GM18511 (cell line): Measurements from ENCODE around the gene TMEM63A.
A peak's percentile ranks its signal among the peaks of the same experiment; 100 is the strongest.
"Not testable (repeated sequence)": the region's sequence is repeated elsewhere in the genome, so short reads cannot be mapped to it uniquely, and the experiment has no call there.

Source experiments
- ATAC-seq: cut with Tn5 transposase; IDR thresholded peaks from one replicate; pipeline ENCODE4 v1.9.1; 2021; ENCODE audit warnings: mild to moderate bottlenecking, moderate library complexity; ENCODE audit not compliant: unreplicated experiment

The TMEM63A gene

DNA sequence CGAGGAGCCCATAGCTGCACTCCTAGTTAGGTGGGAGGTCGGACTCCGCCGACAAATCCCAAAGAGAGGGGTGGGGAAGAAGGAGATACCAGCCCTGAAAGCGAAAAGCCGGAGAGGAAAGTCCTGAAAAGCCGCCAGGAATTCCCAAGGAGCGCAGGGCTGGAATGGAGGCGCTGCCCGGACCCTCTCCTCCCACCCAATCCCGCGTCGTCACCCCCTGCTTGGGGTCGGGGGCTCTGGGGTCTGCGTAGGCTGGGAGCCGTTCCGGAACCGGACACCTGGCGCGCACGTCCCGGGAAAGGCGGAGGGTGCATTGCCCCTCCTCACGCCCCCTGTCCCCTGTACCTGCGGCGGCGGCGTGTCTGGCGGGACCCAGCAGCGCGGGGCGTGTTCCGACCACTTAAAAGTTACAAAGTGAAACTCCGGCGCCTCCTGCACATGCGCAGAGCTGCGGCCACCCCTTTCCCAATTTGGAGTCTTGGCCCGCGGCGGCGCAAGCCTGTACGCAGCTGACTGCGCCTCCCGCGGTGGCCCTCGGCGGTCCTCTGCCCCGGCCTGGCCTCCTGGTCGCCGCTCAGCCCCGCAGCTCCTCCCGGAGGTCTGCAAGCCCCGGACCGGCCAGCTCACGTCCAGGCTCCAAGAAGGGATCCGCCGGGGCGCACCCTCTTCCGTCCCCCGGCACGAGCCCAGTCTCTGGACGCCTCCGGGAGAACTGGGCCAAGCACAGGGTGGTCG, at the start of gene TMEM63A:
TSS of gene TMEM63A (minus strand) at position 422 of the 735 bp plus-strand sequence. CDS start 4,800 bp downstream, outside the sequence.
- peak; percentile 81 for ATAC-seq

DNA sequence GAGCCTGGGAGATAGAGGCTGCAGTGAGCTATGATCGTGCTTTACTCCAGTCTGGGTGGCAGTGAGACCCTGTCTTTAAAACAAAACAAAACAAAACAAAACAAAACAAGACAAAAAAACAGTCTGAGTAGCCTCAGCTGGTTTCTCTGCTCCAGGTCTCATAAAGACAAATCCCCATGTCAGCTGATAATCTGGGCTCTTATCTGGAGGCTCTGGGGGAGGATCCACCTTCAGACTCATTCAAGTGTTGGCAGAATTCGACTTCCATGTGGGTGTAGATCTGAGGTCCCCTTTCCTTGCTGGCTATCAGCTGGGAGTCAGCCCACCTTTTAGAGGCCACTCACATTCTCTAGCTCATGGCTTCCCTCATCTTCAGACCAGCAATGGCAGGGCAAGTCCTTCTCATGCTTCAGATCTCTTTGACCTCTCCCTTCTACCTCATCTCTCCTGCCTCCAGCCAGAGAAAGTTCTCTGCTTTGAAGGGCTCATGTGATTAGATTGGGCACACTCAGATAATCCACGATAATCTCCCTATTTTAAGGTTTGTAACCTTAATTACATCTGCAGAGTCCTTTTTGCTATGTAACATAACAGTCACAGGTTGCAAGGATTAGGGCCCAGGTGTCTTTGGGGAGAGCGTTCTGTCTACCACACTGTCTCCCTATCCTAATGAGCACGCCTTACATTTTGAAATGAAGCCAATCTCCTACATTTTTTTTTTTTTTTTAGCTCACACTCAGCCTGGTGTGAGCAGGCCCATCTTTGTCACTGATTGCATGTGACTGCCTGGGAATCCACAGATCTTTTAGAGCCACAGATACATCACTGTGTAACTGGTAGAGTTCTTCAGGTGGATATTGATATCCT, 49.3 kb upstream of the TMEM63A start:
- ATAC-seq, result no peak

DNA sequence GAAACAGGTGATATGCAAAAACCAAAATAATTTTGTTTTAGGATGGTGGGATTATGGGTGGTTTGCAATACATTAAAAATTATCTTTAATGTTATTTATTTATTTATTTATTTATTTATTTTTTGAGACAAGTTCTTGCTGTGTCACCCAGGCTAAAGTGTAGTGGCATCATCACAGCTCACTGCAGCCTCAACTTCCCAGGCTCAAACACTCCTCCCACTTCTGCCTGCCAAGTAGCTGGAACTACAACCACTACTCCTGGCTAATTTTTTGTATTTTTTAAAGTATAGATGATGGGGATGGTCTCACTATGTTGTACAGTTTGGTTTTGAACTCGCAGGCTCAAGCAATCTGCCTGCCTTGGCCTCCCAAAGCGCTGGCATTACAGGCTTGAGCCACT, 48.4 kb upstream of the TMEM63A start:
- ATAC-seq, result no peak

DNA sequence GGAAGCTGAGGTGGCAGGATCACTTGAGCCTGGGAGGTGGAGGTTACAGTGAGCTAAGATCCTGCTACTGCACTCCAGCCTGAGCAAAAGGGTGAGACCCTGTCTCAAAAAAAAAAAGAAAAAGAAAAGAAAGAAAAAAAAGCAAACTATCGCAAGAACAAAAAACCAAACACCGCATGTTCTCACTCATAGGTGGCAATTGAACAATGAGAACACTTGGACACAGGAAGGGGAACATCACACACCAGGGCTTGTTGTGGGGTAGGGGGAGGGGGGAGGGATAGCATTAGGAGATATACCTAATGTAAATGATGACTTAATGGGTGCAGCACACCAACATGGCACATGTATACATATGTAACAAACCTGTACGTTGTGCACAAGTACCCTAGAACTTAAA, 47.3 kb upstream of the TMEM63A start:
- not testable (repeated sequence) for ATAC-seq

DNA sequence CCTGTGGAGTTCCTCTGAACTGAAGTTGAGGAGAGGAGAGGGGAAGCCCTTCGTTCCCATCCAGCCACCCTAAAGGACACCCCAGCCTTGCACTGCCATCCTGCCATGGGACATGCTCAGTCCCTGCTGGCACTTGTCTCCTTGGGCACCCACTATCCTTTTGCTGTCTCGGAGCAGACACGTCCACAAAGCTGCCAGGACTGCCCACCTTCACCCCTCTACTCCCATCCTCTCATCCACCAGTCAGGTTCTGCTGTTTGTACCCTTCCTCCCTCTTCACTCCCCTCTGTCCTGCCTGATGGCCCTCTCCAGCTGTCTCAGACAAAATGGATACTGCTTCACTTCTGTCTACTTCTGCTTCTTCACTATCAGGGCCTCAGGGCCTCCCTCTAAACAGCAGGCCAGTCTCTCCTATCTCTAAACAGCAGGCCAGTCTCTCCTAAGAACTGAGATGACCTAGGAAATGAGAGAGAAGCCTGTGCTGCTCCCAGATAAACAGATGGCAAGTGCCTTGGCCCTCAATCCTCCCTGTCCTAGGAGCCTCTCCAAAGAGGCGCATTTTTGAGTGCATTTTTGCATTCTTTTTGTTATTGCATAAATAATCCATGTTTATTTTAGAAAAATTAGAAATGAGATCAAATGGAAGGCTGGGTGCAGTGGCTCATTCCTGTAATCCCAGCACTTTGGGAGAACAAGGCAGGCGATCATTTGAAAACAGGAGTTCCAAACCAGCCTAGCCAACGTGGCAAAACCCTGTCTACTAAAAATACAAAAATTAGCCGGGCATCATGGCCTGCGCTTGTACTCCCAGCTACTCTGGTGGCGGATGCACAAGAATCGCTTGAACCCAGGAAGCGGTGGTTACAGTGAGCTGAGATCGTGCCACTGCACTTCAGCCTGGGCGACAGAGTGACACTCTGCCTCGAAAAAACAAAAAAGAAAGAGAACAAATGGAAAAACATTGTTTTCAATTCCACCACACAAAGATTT, 46.3 kb upstream of the TMEM63A start:
- no peak for ATAC-seq

DNA sequence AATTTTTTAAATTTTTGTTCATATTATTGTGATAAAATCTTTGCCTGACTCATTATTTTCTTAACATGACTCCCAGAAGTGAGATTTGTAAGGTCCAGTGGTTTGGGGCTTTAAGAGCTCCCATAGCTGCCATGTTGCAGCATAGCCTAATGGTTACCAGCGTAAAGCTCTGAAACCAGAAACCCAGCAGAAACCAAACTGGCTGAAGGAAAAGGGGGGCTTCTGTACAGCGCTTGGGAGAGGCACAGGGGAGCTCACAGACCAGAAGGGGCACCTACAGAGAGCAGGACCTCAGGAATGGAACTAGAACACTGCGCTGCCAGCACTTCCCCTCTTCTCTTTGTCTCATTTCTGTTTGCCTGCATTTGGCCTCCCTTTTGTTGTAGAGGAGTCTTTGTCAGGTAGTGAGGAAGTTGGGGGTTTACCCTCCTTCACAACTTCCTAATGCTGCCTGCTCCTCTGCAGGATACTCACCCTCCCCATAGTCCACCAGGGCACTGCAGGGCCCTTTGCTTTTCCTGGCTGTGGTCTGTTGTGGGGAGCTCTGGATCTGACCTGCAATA, 44.5 kb upstream of the TMEM63A start:
- ATAC-seq, result no peak

DNA sequence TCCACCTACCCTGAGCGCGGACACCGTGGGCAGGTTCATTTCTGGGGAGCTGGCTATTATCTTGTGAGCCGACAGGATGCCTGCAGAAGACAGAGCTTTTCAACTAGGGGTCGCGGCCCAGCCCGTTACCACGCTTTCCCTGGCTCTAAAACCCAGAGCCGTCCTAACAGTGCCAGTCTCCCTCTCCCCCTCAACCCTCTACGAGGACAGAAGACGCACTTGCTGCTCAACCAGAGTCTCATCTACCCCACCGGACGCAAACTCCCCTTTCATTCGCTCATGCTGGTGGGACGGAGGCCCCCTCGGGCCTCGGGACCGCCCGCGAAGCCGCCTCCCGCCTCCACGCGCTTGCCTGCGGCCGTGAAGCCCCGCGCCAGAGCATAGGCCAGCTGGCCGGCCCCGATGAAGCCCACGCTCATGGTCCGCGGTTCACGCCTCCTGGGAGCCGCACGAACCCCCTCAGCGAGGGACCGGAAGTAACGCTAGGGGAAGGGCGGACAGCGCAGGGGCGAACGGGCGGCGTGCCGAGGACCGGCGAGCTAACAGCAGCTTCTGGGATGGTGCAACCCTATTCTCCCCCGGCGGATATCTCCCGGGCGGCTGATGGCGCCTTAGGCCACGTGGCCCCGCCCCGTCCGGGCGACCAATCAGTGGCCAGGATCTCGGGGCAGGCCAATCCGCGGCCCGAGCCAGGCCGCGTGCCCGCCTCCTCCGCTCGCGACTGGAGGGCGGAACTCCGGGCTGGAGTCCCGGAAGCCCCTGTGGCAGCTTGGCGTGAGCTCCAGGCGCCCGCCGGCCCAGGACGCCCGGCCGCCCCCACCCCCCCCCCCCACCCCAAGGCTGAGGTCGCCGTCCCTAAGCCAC, 41.7 kb upstream of the TMEM63A start, which contains the start of gene PYCR2:
TSS of gene PYCR2 (minus strand) at position 559 of the 864 bp plus-strand sequence. CDS start at position 419, 140 bp downstream.
- peak; percentile 98 for ATAC-seq

DNA sequence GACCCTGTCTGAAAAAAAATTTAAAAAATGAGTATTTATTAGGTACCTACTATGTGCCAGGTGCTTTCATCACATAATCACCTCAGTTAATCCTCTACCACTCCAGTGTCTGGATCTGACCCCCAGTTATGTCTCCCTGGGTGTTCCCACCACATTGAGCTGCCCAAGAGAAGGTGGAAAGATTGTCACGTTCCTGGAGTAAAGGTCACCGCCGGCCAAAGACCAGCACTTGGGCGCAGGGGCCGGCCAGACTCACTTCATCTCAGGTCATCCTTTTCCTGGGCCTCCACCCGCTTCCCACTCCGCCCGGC, 41.2 kb upstream of the TMEM63A start:
- no peak for ATAC-seq

DNA sequence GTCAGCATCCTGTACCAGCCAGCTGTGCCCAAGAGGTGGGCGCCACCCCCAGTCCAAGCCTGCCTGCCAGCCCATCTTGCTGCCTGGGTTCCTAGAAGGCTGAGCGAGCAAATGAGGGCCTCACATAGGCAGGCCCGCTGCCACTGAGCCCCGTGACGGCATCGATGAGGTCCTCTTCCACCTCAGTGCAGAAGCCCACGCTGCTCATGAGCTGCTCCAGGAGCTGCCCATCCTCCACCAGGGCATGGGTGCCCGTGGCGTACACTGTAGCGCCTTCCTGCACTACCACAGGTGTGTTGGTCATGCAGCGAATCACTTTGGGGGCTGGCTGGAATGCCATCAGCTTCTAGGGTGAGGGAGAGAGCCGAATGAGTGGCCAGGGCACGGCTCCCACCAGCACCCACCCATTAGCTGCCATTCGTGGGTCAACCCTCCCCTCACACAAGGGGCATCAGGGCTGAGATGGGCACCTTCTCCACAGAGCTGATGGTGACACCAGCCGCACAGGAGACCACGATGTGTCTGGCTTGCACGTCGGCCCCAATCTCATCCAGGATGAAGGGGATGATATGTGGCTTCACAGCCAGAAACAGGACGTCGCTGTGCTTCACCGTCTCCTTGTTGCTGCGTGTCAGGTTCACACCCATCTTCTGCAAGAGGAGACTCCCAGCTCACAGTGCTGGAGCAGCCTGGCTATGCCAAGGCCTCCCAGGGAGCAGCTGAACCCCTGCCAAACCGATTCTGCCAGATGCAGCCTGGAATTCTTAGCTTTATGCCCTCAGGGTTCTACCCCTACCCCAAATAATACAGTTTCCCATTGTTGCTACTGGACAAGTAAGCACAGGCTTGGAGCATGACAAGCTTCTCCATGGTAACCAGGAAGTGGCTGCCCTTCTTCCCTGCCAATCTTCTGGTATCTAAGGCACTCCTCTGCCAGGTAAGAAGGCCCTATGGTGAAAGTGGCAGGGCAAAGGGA, 39.8 kb upstream of the TMEM63A start:
- ATAC-seq, result no peak

DNA sequence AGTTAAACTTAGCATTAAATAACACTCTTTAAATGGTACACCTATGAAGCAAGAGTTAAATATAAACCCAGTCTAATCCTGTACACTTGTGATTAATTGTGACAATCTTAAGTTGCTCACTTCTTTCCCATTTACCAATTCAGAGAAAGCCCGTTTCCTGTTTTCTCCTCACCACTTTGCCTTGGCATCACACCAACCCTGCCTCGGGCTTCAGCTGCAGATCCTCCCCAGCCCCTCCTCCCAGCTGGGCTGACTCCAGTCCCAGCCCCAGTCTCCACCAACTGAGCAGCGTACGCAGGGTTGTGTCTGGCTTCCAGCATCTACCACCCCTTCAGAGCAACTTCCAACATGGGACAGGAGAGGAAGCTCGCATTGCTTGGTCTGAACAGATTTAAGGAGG, 37.7 kb upstream of the TMEM63A start:
- ATAC-seq, result no peak

DNA sequence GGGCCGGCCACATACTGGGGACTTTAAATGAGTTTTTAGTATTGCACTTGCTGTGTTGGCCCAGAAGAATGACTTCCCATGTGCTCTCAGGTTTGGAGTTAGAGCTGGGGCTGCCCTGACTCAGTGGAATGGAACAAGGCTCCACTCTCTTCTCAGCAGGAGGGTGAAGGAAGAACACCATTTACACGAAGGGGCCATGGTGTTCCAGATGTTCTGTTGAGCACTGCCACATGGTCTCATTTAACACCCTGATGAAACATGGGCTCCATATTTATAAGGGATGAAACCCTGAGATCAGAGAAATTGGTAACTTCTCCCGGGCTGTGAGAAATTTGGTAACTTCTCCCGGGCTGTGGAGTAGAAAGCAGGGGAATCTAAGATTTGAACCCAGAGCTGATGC, 36.1 kb upstream of the TMEM63A start:
- ATAC-seq, result no peak

DNA sequence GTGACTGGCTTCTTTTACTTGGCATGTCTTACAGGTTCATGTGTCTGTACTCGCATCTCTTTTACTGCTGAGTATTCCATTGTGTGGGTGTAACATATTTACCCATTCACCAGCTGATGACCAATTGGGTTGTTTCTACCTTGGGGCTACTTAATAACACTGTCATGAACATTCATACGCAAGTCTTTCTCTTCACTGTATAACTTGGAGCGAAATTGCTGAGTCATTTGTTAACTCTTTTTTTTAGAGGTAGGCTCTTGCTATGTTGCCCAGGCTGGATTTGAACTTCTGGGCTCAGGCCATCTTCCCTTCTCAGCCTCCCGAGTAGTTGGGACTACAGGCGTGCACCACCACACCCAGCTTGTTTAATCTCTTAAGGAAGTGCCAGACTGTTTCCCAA, 35.4 kb upstream of the TMEM63A start:
- no peak for ATAC-seq

DNA sequence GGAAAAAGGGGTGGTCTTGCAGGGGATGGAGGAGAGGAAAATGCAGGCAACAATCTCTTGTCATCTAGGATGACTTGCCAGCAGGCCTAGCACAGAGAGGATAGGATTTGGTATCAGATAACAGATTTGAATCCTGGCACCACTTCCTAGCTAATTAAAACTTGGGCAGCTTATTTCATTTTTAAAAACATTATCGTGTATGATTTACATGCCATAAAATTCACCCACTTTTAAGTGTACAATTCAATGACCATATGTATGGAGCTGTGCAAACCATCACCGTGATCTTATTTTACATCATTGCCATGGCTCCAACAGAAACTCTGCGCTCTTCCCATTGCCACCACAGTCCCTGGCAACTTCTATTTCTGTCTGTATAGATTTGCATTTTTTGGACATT, 34.9 kb upstream of the TMEM63A start:
- ATAC-seq, result no peak

DNA sequence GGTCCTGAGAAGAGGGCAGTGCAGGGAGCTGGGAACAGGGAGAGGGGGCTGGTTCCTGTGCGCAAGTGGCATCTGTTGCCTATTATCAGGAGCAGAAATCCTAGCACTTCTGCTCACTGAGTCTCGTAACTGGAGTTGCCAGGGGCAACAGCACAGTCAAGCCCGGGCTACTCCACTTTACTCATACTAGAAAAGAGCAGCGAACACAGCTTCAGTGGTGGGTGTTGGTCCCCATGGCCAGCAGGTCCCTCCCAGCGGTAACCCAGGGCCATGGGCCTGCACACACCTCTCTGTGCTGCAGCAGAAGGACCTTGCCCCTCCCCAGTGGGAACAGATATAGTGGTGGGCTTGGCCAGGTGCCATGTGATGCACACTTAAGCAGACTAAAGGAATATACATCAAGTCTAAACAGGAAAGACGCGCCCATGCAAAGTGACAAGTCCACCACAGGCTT, 33.4 kb upstream of the TMEM63A start:
- no peak for ATAC-seq

DNA sequence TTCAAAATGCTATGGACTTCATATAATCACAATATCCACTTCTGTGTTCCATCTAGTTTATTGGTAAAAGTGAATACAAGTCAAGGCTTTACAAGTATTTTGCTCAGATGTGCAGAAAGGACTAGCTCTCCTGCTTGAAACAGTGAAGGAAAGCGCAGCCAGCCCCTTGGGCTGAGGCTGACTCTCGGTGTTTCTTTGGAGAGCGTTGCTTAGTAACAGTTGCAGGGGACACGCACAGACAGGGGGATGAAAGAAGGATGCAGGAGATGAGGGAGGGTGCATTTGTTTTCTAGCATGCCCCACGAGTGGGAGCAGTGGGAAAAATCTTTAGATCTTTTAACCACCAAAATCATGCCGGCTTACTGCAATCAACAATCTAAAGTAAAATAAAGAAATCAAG, 32.8 kb upstream of the TMEM63A start:
- no peak for ATAC-seq

DNA sequence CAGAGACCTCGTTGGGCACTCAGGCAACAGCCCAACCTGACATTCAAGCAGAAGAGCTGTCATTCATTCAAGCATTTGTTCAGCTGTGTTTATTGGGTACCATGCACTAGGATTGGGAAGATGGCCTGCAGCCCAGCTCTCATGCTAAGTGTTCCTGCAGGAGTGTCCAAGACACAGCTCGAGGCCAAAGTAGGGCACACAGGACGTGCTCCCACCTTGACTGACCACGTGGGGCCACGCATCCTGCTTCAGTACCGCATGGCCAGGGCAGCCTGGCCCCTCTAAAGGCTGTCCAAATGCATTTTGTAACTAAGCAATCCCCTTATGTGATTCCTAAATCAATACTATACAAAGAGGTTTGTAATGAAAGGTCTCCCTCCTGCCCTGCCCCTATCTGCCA, 32.2 kb upstream of the TMEM63A start:
- no peak for ATAC-seq

DNA sequence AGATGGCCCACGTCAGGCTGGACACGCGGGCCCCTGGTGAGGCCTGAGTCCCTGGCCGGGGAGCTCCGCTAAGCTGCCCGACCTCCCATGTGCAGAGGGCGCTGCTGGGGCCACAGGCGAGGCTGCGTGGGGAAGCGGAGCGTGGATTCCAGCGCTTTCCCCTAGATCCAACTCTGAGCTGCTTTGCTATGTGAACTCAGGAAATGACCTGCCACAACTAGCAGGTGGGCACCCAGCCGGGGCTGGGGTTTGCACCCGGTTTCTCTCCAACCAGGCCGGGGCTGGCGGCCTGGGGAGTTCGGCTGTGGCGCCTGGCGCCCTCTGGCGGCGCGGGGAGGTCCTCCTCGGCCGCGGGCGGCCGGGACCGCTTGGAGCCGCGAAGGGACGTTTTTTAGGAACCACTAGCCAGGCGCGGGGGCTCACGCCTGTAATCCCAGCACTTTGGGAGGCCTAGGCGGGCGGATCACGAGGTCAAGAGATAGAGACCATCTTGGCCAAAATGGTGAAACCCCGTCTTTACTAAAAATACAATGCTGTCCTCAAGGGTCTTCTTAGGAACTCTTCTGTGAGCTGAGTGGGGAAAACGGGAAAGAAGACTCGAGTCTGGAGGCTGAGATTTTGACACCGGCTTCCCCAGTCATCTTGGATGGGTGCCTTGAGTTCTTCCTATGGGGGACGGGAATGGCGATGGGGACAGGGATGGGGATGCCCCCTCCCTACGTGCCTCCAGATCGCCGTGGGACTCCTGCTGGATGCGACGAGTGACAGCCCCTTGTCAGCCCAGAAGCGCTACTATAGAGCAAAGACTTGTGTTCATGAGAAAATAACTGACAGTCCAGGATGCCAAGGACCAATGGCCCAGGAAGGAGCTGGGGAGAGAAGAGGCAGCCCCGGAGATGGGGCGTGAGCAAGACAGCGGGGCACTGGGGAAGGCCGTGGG, 29.3 kb upstream of the TMEM63A start:
- peak; percentile 85 for ATAC-seq
